Stimulated activated CD8-positive, alpha-beta memory T cell treated with anti-CD3 and anti-CD28 coated beads, Interleukin-15, amount 100 ng/mL, for 1 hour (primary cell): ENCODE data around the gene STAT2.
"Not testable (repeated sequence)": the region's sequence is repeated elsewhere in the genome, so short reads cannot be mapped to it uniquely, and the experiment has no call there.

Source experiments
- DNase-seq: peaks from one replicate; pipeline ENCODE4 v3.0.0-alpha.2; 2020; ENCODE audit warnings: low read depth

STAT2 gene

GRCh38 chr12:56326126-56326525, 33.8 kb downstream of the STAT2 start:
- DNase-seq: no peak

DNA sequence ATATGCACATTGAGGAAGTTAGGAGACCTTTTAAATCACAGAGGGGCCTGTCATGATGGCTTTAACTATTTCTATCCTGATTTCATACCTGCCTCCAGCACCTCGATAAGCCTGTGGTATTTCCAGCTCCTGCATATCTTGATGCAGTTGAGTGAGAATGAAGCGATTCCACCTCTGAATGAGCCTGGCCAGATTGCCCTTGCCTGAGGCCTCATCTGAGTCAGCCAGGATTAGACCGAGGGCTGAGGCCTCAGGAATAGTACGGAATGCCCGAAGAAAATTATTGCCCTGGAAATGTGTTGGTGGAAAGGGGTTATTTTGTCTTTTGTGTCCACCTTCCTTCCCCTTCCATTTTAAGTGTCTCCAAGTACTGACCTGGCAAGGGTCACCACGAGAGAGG, 35.7 kb downstream of the STAT2 start:
- no peak for DNase-seq

DNA sequence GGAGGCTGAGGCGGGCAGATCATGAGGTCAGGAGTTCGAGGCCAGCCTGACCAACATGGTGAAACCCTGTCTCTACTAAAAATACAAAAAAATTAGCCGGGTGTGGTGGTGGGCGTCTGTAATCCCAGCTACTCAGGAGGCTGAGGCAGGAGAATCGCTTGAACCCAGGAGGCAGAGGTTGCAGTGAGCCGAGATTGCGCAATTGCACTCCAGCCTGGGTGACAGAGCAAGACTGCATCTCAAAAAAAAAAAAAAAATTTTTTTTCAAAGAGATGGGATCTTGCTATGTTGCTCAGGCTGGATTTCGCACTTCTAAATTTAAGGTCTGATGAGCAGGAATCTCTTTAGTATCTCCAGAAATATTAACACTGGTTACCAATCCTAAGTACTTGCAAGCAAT, 38.3 kb downstream of the STAT2 start:
- DNase-seq: not testable (repeated sequence)

DNA sequence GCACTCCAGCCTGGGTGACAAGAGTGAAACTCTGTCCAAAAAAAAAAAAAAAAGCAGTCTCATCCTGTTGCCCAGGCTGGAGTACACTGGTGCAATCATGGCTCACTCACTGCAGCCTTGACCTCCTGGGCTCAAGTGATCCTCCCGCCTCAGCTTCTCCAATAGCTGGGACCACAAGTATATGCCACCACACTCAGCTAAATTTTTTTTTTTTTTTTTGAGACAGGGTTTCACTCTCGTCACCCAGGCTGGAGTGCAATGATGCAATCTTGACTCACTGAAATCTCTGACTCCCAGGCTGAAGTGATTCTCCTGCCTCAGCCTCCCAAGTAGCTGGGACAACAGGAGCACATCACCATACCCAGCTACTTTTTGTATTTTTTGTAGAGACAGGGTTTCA, 38.9 kb downstream of the STAT2 start:
- no peak for DNase-seq

DNA sequence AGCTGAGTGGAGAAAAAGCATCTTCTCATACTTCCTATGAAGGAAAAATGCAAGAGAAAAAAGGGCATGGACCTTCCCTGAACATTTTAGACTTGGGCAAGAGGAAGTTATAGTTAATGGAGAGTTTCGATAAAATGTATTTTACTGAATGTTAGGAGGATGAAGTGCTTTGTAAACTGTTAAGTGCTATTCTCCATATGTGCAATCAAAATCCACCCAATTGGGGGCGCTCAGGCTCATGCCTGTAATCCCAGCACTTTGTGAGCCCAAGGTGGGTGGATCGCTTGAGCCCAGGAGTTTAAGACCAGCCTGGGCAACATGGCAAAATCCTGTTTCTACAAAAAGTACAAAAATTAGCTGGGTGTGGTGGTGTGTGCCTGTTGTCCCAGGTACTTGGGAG, 42.2 kb downstream of the STAT2 start:
- DNase-seq: no peak

- peak; percentile 86 for DNase-seq
Measured at GRCh38 chr12:56315622-56316473, 44.1 kb downstream of the STAT2 start, which contains the start of gene CNPY2. TSS of gene CNPY2 (minus strand) at chr12:56315988. CDS start at chr12:56315217, 771 bp downstream.

- no peak for DNase-seq
Measured at GRCh38 chr12:56315249-56315621, 44.7 kb downstream of the STAT2 start.

GRCh38 chr12:56311003-56311402, 48.9 kb downstream of the STAT2 start:
- no peak for DNase-seq

GRCh38 chr12:56308714-56309113, 51.2 kb downstream of the STAT2 start:
- no peak for DNase-seq

GRCh38 chr12:56307221-56307965, 52.5 kb downstream of the STAT2 start:
- DNase-seq: no peak

GRCh38 chr12:56304872-56305590, 54.9 kb downstream of the STAT2 start:
- no peak for DNase-seq

DNA sequence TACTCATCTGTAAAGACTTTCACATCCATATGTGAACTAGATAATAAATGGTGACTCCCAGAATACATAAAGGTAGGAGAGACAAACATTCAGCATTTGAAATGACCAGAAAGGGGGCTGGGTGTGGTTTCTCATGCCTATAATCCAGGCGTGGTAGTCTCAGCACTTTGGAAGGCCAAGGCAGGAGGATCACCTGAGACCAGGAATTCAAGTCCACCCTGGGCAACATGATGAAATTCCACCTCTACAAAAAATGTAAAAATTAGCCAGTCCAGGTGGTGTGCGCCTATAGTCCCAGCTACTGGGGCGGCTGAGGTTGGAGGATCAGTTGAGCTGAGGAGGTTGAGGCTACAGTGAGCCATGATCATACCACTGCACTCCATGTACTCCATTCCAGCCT, 55.6 kb downstream of the STAT2 start:
- no peak for DNase-seq

DNA sequence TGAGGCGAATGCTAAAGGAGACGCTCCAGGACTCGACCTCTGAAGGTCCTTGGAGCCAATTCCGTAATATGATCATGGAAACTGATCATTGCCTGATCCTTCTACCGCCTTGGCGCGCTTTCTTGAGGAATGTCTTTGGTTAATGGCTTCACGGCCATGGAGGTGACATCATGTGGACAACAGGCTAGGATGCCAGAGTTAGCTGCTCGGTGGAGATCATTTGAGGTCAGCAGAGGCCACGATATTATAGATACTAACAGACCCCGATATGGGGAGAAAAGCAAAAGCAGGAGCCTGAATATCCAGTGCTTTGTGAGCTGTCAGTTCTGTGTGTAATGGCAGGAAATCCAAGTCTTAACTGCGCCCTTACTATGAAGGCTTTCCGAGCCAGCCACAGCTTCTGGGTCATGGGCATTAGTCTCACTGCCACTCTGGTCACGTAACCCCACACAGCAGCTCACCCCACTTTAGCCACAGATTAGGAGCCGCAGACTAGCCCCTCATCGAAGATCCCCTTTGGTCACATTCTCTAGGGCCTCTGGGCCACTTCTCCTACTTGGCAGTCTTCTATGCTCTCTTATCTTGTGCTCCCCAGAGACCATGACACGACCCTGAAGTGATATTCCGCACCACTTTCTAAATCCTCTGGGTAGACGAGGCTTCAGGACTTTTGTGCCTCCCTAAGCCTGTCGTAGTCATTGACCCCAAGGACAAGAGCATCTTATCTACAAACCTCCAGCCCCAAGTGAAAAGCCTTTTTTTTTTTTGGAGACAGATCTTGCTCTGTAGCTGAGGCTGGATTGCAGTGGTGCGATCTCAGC, 59.1 kb downstream of the STAT2 start:
- DNase-seq: no peak

DNA sequence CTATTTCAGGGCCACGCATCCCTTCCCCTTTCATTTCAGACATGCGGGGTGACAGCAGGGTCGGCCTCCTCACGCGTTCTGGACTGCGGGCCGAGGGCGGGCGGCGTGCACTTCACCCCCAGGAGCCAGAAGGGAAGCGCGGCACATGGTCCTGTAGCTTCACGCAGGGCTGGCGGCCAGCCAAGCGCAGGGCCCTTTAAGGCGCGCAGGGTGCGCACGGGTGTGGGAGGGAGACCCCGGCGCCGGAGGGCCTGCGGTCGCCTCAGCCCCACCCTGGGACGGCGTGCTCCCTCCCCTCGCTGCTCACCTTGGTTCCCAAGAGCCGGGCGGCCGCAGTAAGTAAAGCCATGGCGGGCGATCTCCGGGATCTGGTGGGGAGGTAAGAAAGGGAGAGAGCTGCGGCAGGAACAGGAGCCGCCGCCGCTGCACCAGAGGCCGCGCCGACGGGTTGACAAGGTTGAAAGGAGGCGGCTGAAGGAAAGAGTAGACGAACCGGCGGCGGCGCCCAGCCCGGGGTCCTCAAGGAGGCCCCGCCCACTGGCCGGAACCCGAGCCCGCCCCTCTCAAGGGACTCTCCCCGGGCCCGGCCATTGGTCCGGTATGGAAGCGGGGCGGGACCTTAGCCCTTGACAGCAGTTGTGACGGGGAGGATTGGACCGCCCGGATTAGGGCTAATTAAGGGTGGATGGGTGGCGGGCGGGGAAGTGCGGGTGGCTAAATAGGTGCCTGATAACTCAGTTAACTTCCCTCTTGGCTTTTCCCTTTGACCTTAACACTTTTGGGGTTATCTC, 59.9 kb downstream of the STAT2 start, which contains the start of gene CS:
CS (minus strand) TSS at position 478 of the 791 bp plus-strand sequence; CDS start at position 349, 129 bp downstream.
- DNase-seq: peak; percentile 96

GRCh38 chr12:56299308-56299852, 60.5 kb downstream of the STAT2 start:
- no peak for DNase-seq

DNA sequence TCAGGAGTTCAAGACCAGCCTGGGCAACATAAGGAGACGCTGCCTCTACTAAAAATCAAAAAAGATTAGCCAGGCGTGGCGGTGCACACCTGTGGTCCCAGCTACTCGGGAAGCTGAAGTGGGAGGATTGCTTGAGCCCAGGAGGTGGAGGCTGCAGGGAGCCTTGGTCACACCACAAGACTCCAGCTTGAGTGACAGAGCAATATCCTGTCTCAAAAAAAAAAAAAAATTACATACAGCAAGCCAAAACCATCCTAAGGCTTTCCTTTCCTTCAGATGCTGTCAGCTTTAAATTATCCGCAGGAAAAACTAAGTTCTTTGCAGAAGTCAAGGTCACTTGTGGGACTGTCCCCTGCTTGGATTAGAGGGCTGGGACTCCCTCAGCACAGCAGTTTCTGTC, 61.1 kb downstream of the STAT2 start:
- DNase-seq: no peak

DNA sequence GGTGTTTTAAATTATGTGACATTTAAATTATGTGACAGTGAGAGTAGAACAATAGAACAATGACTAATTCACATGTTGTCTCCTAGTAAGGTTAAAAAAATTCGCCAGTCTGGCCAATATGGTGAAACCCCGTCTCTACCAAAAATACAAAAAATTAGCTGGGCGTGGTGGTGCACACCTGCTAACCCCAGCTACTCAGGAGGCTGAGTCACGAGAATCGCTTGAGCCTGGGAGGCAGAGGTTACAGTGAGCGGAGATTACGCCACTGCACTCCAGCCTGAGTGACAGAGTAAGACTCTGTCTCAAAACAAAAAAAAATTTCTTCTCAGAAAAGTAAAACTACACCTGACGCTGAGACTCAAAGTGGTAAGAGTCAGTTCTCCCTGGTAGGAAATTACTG, 62.5 kb downstream of the STAT2 start:
- no peak for DNase-seq

- no peak for DNase-seq
Measured at GRCh38 chr12:56296295-56296694, 63.6 kb downstream of the STAT2 start.

GRCh38 chr12:56293795-56294194, 66.1 kb downstream of the STAT2 start:
- DNase-seq: no peak
